RCC 7860 (cell line): Measurements from ENCODE around the gene AGL.
"Not testable (repeated sequence)": the region's sequence is repeated elsewhere in the genome, so short reads cannot be mapped to it uniquely, and the experiment has no call there.

ENCODE experiments used
- DNase-seq: peaks from one replicate; pipeline ENCODE4 v3.0.0-alpha.2; 2015; ENCODE audit warnings: low spot score
- FAIRE-seq: peaks from 2 replicates; lab custom pipeline; 2012; peaks lifted over from hg19 to GRCh38; lab: Jason Lieb, UNC

AGL gene

DNA sequence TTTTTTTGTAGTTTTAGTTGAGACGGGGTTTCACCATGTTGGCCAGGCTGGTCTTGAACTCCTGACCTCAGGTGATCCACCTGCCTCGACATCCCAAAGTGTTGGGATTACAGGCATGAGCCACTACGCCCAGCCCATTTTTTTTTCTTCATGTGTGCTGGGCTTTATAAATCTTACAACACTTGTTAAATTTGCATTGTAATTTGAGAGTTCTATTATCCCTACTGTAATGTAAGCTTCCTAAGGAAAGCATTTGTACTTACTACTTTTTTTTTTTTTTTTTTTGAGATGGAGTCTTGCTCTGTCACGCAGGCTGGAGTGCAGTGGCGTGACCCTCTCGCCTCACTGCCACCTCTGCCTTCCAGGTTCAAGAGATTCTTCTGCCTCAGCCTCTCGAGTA is 121.9 kb downstream of the AGL start:
- DNase-seq, FAIRE-seq: not testable (repeated sequence)
